GM12878 (cell line): ENCODE results near the gene SPRR2A. TPM values are rescaled to one million over a fixed set of nuclear protein-coding genes. Genes with fewer than 3 reads are reported as not detected.

Experiments used
- ATAC-seq: fragments of 200-7000 bp; cut with Tn5 transposase; 3 replicates; pipeline ENCODE4 v1.9.1; 2020; ENCODE audit warnings: mild to moderate bottlenecking, moderate library complexity
- BruUV-seq: library from RNA; stranded (reverse); fragments of 400-500 nt; replicated peaks from 2 replicates; lab custom pipeline; 2021; lab: Mats Ljungman, UMichigan
- CTCF ChIA-PET: fragments of 300-600 bp; sonication (Branson Sonifier 250); formaldehyde crosslinking; extraction: SDS; loops from one replicate; lab custom pipeline; 2021; ENCODE audit warnings: inconsistent platforms; lab: Yijun Ruan, JAX
- POLR2A ChIA-PET: fragments of 350-600 bp; formaldehyde crosslinking; extraction: SDS; loops from one replicate; lab custom pipeline; 2021; ENCODE audit warnings: inconsistent platforms; lab: Charles Lee
- RAD21 ChIA-PET: fragments of 300-600 bp; sonication (Branson Sonifier 250); formaldehyde crosslinking; loops from one replicate; lab custom pipeline; 2023; ENCODE audit warnings: antibody characterized with exemption; ENCODE audit not compliant: unreplicated experiment; lab: Charles Lee
- SMC1A ChIA-PET: fragments of 300-600 bp; sonication (Branson Sonifier 250); formaldehyde crosslinking; loops from one replicate; lab custom pipeline; 2023; ENCODE audit not compliant: unreplicated experiment, uncharacterized antibody; lab: Charles Lee
- DNase-seq: peaks from one replicate; pipeline ENCODE4 v3.0.0-alpha.2; 2011; ENCODE audit warnings: low read depth, low spot score
- FAIRE-seq: peaks from 3 replicates; lab custom pipeline; 2011; peaks lifted over from hg19 to GRCh38; lab: Jason Lieb, UNC
- H2AFZ ChIP-seq: 2 replicates; pipeline ENCODE4 v1.6.0; 2011; ENCODE audit warnings: low read depth, low read length, control low read depth; ENCODE audit not compliant: control insufficient read depth
- H3K27ac ChIP-seq: 2 replicates; pipeline ENCODE4 v1.5.1; 2011; ENCODE audit warnings: control low read depth; ENCODE audit not compliant: control insufficient read depth, insufficient read depth
- H3K27me3 ChIP-seq, 2 experiments: replicated peaks in 1 of 2; 2 replicates each; pipeline versions ENCODE4 v1.6.0 to v1.6.1; 2011; ENCODE audit warnings: low read length in 1 of 2; ENCODE audit not compliant: control insufficient read depth in 2 of 2, insufficient read depth in 2 of 2
- H3K36me3 ChIP-seq, 2 experiments: 2 replicates each; pipeline ENCODE4 v1.5.1; 2011; ENCODE audit warnings: low read length in 1 of 2; ENCODE audit not compliant: control insufficient read depth in 2 of 2, insufficient read depth in 2 of 2
- H3K4me1 ChIP-seq: 2 replicates; pipeline ENCODE4 v1.6.1; 2011; ENCODE audit warnings: mild to moderate bottlenecking, low read length, moderate library complexity, mixed read lengths; ENCODE audit not compliant: control insufficient read depth, insufficient read depth
- H3K4me2 ChIP-seq: 2 replicates; pipeline ENCODE4 v1.6.0; 2011; ENCODE audit warnings: control low read depth; ENCODE audit not compliant: control insufficient read depth, insufficient read depth
- H3K4me3 ChIP-seq: fragments of 200-600 bp; sonication (generic); 2 replicates; pipeline ENCODE4 v1.5.1; 2016
- H3K79me2 ChIP-seq: 2 replicates; pipeline ENCODE4 v1.6.0; 2011; ENCODE audit warnings: low read length; ENCODE audit not compliant: control insufficient read depth, insufficient read depth
- H3K9ac ChIP-seq: 2 replicates; pipeline ENCODE4 v1.8.0; 2011; ENCODE audit warnings: low read length, control low read depth, mixed read lengths; ENCODE audit not compliant: control insufficient read depth, insufficient read depth
- H3K9me3 ChIP-seq: replicated peaks from 3 replicates; pipeline ENCODE4 v1.5.1; 2011; ENCODE audit warnings: mild to moderate bottlenecking, low read length; ENCODE audit not compliant: control insufficient read depth, insufficient read depth
- H4K20me1 ChIP-seq: 2 replicates; pipeline ENCODE4 v1.6.0; 2011; ENCODE audit not compliant: control insufficient read depth, insufficient read depth
- BRCA1 ChIP-seq: IDR thresholded peaks from 2 replicates; pipeline ENCODE4 v1.6.1; 2011; ENCODE audit warnings: low read depth, low read length, improper control_type of control experiment
- HCFC1 ChIP-seq: fragments of 150-350 bp; IDR thresholded peaks from 2 replicates; pipeline ENCODE4 v1.6.1; 2014; ENCODE audit warnings: low read length
- MEF2A ChIP-seq: IDR thresholded peaks from 2 replicates; pipeline ENCODE4 v1.6.1; 2011; ENCODE audit warnings: low read depth, mild to moderate bottlenecking, low read length, moderate library complexity; ENCODE audit not compliant: insufficient read depth
- RAD21 ChIP-seq: IDR thresholded peaks from 2 replicates; pipeline ENCODE4 v1.6.1; 2011; ENCODE audit warnings: mild to moderate bottlenecking, low read depth, low read length, moderate library complexity; ENCODE audit not compliant: insufficient read depth
- ZBTB4 ChIP-seq: fragments of 450-650 bp; formaldehyde crosslinking; IDR thresholded peaks from 2 replicates; pipeline ENCODE4 v1.4.0; 2022; ENCODE audit warnings: mild to moderate bottlenecking, moderate library complexity
- ZBTB40 ChIP-seq: fragments of 450-650 bp; IDR thresholded peaks from 2 replicates; pipeline ENCODE4 v1.6.1; 2016; ENCODE audit warnings: mild to moderate bottlenecking, moderate library complexity, borderline replicate concordance
- ZNF274 ChIP-seq: IDR thresholded peaks from one replicate; pipeline ENCODE4 v1.8.0; 2011; ENCODE audit not compliant: insufficient read length, insufficient read depth
- ZNF622 ChIP-seq: fragments of 450-650 bp; IDR thresholded peaks from 2 replicates; pipeline ENCODE4 v1.6.1; 2017; ENCODE audit warnings: mild to moderate bottlenecking, inconsistent platforms
- WGBS: methylation state at CpG from one replicate; pipeline ENCODE4 v1.1.6; 2016; ENCODE audit warnings: low lambda C conversion rate; ENCODE audit not compliant: insufficient replicate concordance, insufficient coverage; ENCODE audit errors: missing lambda C conversion rate; 5-methylcytosine and 5-hydroxymethylcytosine counted together
- in situ Hi-C: fragments of 300-500 bp; cut with MboI; formaldehyde crosslinking; loops from 9 replicates; pipeline ENCODE4 v1.14.3; 2018; ENCODE audit warnings: mixed read lengths
- intact Hi-C: fragments of 100-400 bp; cut with micrococcal nuclease; formaldehyde crosslinking; loops from one replicate; pipeline ENCODE4 v1.14.2; 2022; ENCODE audit not compliant: unreplicated experiment
- polyA plus RNA-seq, 11 experiments: library from polyadenylated mRNA; depleted of rRNA in 4 of 11; unstranded in 6 of 11; stranded (reverse) in 5 of 11; fragments of >200 nt; fragmentation: Nextera tagmentation in 4 of 11; fragmentation: Illumina TruSeq in 1 of 11; extraction: Ambion mirVana in 4 of 11; extraction: Trizol in 1 of 11; gene quantifications; 1 replicate in 1 of 11; 2 replicates in 10 of 11; pipeline versions ENCODE4 v1.2.1 to v1.2.3, GENCODE V29; 2011 to 2016; ENCODE audit warnings: inconsistent platforms in 2 of 11, missing spikeins in 2 of 11, low read depth in 1 of 11
- total RNA-seq, 4 experiments: library from RNA; depleted of rRNA in 3 of 4; stranded (reverse); fragments of >200 nt in 3 of 4; fragmentation: Illumina TruSeq in 1 of 4; extraction: Trizol in 1 of 4; gene quantifications; 2 replicates each; pipeline versions ENCODE4 v1.2.1 to v1.2.3, GENCODE V29; 2013 to 2021
- TF ChIP-seq, protein P1 (sequence below): fragments of 450-650 bp; IDR thresholded peaks from 2 replicates; pipeline ENCODE4 v1.6.1; 2016; ENCODE audit warnings: mild to moderate bottlenecking
- TF ChIP-seq, protein P2 (sequence below): fragments of 450-650 bp; conservative IDR thresholded peaks from 2 replicates; pipeline ENCODE4 v1.6.1; 2017; ENCODE audit warnings: mild to moderate bottlenecking, moderate library complexity
- TF ChIP-seq, protein P3 (sequence below): fragments of 450-650 bp; IDR thresholded peaks from 2 replicates; pipeline ENCODE4 v1.6.1; 2017; ENCODE audit warnings: mild to moderate bottlenecking, low read depth, inconsistent platforms; ENCODE audit not compliant: poor library complexity, severe bottlenecking

Gene SPRR2A
- total and polyA plus RNA-seq, 10 of the 15 experiments (the other 5 are each of a cell fraction or from before 2014, with no cell fraction given): not detected

DNA sequence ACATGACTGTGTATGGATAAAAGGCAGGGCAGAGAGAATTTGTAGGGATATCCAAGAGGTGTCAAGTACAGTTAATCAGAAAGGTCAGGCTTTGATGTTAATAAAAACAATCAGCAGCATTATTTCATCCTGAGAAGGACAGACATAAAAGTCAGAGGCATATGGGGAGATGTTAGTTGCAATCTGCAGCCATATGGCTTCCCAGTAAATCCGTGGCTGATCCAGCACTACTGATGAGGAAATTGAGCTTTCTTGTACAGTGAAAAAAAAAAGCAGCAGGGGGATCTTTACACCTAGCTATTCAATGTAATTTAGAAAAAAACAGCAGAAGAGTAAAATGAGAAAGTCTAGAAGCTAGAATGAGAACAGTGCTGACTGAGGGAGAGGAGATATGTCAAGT lies 28.5 kb downstream of the SPRR2A start:
- RAD21 ChIA-PET: no interaction called here
- Histone ChIP-seq H3K9me3 (no peaks in the 10 kb centered on the region), H3K4me3 (no peak overlapping the region), H3K79me2 (no peaks in the 10 kb centered on the region), H3K9ac (no peak overlapping the region), H2AFZ (no peak overlapping the region), H3K36me3 (no peaks in the 10 kb centered on the region), H4K20me1 (no peaks in the 10 kb centered on the region), H3K27me3 (no peaks in the 10 kb centered on the region), H3K27ac (no peak overlapping the region), H3K4me2 (no peak overlapping the region), H3K4me1 (no peaks in the 10 kb centered on the region)
- FAIRE-seq (no peak), ATAC-seq (no peak), DNase-seq (no peak)
- no TSS peak for BruUV-seq
- intact Hi-C loops: no loop called here
- SMC1A ChIA-PET: no interaction called here
- CTCF ChIA-PET: interaction anchor here (0.9 to 2.5 kb wide), 2 partner anchors 48 to 164 kb away, joined by 3 to 8 read pairs; no protein-coding TSS in a partner anchor
- POLR2A ChIA-PET: no interaction called here
- 5% methylated on average over 1 of the region's 1 CpG for WGBS
- in situ Hi-C loops: no loop called here
- TF ChIP-seq, protein P1, sequence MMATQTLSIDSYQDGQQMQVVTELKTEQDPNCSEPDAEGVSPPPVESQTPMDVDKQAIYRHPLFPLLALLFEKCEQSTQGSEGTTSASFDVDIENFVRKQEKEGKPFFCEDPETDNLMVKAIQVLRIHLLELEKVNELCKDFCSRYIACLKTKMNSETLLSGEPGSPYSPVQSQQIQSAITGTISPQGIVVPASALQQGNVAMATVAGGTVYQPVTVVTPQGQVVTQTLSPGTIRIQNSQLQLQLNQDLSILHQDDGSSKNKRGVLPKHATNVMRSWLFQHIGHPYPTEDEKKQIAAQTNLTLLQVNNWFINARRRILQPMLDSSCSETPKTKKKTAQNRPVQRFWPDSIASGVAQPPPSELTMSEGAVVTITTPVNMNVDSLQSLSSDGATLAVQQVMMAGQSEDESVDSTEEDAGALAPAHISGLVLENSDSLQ: no peak
- TF ChIP-seq, protein P2, sequence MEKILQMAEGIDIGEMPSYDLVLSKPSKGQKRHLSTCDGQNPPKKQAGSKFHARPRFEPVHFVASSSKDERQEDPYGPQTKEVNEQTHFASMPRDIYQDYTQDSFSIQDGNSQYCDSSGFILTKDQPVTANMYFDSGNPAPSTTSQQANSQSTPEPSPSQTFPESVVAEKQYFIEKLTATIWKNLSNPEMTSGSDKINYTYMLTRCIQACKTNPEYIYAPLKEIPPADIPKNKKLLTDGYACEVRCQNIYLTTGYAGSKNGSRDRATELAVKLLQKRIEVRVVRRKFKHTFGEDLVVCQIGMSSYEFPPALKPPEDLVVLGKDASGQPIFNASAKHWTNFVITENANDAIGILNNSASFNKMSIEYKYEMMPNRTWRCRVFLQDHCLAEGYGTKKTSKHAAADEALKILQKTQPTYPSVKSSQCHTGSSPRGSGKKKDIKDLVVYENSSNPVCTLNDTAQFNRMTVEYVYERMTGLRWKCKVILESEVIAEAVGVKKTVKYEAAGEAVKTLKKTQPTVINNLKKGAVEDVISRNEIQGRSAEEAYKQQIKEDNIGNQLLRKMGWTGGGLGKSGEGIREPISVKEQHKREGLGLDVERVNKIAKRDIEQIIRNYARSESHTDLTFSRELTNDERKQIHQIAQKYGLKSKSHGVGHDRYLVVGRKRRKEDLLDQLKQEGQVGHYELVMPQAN: no peak
- TF ChIP-seq BRCA1 (no peak), ZNF274 (no peak), RAD21 (no peak), MEF2A (no peak), HCFC1 (no peak), ZNF622 (no peak), ZBTB4 (CRISPR knock-in tag) (no peak), ZBTB40 (no peak)
- TF ChIP-seq, protein P3, sequence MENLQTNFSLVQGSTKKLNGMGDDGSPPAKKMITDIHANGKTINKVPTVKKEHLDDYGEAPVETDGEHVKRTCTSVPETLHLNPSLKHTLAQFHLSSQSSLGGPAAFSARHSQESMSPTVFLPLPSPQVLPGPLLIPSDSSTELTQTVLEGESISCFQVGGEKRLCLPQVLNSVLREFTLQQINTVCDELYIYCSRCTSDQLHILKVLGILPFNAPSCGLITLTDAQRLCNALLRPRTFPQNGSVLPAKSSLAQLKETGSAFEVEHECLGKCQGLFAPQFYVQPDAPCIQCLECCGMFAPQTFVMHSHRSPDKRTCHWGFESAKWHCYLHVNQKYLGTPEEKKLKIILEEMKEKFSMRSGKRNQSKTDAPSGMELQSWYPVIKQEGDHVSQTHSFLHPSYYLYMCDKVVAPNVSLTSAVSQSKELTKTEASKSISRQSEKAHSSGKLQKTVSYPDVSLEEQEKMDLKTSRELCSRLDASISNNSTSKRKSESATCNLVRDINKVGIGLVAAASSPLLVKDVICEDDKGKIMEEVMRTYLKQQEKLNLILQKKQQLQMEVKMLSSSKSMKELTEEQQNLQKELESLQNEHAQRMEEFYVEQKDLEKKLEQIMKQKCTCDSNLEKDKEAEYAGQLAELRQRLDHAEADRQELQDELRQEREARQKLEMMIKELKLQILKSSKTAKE: no peak
